Measurements from ENCODE around the gene GAPDHS.

GAPDHS gene

DNA sequence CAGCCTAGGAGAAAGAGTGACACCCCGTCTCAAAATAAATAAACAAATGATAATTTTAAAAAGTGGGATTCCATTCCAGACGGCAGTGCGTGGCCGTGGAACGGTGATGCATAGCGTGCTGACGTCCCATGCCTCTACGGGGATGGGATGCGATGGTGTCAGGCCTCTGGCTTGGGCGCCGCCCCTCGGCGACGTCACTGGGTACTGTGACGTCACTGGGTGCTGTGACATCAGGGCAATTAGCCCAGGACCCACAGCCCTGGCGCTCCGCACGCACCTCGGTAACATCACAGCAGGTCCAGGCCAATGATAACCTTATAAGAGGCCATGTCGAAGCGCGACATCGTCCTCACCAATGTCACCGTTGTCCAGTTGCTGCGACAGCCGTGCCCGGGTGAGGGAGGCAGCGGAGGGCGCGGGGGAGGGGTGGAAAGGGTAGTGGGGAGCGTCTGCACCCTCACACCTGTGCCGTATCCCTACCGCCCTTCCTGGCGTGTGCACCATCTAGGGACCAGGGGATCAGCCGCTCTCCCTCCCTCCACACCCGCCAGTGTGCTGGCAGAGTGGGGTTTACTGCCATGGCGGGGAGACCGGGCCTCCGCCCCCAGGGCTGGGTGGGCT lies at the start of gene GAPDHS:
Gene GAPDHS (plus strand): TSS at position 256 of the 621 bp plus-strand sequence. CDS start 72 bp downstream, at position 328.
- no peak for DNase-seq (ENCODE audit: low read depth, low spot score)

DNA sequence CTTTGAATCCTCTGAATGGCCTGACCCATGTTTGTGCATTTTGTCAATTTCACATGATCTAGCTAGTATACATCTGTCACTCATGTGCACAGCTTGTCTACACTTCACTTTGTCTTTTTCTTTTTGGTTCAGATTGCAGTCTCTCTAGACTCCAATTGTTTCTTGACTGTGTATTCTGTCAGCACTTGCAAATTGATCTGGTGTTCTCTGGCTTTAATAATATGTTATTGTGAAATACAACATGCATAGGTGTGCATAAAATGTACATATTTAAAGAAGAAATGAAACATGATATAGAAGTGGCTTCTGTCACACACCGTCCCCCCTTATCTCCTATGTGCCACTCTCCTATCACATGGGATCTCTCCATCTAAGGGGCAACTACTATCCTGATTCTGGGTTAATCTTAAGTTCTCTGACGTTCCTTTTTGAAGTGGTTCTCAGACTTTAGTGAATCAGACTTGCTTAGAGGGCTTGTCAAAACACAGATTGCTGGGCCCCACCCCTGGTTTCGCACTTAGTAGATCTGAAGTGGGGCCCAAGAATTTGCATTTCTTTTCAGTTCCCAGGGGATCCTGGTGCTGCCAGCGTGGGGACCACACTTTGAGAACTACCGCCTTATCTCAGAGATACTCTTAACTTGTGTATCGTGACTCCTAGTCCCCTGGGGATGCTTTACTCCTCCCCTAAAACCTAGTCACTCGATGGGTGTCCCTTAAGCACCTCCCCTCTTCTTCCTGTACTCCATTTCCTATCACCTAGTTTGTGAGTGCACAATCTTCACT lies 48.8 kb upstream of the GAPDHS start:
- DNase-seq (ENCODE audit: low read depth, low spot score): no peak

DNA sequence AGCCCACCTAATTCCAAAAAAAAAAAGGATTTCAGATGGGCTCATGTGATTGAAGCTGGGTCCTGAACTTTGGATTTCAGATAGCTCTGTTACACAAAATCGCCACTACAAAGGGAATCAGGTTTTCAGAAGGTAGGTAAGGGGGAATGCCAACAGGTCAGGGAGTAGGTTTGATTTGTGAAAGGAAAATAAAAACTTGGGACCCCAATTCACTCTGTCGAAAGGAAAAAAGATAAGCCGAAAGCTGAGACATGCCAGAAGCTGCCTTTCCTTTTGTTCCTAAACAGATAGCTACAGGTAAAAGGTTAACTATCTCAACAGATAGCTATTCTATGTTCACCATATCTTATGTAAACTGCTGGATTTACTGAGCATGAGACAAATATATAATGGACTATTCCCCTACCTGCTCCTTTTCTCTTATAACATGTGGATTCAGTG lies 47.0 kb upstream of the GAPDHS start:
- no peak for DNase-seq (ENCODE audit: low read depth, low spot score)

DNA sequence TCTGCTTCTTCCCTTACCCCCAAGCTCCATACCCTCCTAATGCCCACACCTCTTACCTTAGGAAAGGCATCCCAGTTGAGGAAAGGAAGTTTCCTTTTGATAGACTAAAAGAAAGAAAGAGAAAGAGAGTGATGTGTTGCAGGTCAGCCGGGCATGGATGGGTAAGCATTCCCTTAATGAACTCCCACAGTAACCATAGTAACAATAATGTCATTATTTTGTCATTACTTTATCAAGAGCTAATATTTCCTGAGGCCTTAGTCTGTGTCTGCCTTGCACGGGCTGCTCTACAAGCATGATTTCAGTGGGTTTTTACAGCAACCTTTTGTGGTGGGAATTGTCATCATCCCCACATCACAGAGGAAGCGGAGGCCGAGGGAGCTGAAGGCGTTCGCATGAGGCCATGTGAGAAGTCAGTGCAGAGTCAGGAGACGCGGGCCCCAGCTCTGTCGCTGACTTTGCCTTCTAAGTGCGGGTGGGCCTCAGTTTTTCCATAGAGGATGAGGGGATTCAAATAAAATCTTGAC lies 45.5 kb upstream of the GAPDHS start:
- DNase-seq (ENCODE audit: low read depth, low spot score): no peak

DNA sequence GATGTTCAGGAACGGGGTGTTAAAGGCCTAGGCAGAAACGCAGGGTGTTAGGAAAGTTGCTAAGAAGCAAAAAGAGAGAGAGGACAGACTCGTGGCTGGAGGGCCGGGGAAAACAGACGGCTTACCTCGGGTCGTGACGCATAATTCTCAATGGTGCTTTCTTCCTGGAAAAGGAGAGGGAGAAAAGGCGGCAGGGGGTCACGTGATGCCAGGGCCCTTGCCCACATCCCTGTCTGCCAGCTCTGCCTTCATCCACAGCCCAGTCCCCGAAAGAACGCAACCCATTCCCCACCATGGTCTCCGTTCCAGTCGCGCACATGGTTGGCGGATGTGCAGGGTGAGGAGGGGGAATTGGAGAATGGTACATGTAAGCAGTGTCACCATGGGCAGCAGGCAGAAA lies 44.6 kb upstream of the GAPDHS start:
- DNase-seq (ENCODE audit: low read depth, low spot score): no peak

DNA sequence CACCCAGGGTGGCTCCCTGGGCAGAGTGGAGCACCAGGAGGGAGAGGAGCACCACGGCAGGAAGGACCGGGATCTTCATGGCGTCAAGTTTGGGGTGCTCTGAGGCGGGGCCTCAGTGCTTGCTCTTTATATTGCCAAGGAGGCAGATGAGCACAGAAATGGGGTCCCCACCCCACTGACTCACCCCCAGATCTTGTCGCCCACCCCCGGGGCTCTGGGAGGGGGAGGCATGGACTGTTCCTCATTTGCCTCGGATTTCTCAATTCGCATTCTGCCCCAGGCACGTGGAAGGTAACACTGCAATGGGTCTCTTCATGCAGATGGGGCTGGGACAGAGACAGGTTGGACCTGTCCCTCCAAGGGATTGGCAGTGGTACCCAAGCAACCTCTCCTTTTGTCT lies 42.9 kb upstream of the GAPDHS start, which contains the start of gene KRTDAP:
Gene KRTDAP (minus strand): TSS at position 101 of the 400 bp plus-strand sequence. CDS start 22 bp downstream, at position 79.
- DNase-seq (ENCODE audit: low read depth, low spot score): no peak

DNA sequence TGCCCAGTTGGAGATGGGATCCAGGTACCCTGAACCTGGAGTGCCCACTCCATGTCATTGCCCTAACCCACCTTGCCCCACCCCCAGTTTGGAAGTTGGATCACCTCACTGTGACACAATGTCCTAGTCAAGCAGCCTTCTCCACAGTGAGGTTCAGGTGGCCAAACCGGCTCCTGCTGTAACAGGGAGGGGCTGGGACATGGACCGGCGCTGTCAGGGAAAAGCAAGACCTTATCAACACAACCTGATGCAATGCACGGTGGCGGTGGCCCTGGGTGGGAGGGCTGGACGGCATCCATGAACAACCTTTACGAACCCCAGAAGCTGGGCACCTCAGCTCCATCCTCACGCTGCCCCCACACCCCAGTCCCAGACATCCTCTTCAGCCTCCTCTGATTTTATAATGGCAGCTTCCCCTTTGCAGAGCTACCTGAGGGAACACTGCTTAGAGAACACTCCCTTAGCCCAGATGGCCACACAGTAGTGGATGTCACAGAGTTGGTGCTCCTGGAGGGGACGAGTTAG lies 41.4 kb upstream of the GAPDHS start:
- no peak for DNase-seq (ENCODE audit: low read depth, low spot score)

DNA sequence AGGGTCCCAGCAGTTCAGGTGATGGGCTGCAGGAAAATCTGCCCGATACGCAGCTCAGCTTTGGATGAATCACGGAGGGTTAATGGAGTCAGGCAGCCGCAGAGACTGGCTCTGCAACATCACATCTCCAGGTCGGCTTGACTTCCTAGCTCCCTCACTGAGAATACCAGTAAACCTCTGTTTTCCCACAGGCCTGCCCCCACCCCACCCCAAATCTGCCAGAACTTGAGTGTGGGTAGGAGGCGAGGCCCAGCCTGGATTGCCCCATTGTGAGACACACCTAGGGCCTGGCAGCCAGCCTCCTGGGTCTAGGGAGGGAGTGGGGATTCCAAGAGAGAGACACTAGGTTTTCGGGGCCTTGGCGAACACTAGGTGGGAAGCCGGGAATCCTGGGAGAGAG lies 39.3 kb upstream of the GAPDHS start:
- no peak for DNase-seq (ENCODE audit: low read depth, low spot score)

DNA sequence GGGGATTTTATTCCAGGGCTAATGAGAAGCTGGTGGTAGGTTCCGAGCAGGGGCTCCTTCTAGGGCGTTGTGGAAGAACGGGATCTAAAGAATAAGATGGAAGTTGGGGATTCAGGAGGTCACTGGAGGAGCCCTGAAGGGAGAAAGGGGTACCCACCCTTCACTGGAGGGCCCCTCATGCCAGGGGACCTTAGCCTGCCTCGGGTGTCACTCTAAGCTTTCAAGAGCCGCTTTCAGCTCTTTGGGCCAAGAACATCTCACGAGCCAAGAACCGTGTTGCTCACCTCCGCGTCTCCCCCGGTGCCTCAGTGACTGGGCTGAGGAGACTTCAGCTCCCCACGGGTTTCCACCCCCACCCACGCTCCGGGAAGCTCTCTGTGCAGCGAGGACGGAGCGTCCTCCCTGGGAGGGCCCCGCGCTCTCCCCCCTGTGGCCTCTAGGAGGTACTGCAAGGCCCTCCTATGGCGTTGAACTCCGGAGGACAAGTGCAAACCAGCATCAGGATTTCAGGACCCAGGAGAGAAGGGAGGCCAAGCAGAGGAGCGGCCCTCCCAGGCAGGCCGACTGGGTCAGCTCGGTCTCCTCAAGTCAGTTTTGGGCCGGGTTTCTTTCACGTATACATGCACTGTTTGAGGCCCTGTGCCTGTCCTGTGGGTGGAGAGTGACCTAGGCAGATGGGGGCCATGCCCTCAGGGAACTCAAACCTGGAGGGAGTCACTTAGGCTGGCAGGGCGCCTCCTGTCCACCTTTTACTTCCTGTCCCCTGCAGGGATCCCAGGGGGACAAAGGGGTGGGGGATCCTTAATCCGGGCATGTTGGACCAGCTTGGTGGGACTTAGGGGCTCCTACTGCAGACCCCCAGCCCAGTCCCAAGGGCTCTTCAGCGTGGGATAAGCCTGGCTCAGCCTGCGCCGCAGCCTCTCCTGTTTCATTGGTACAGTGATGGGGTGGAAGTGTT lies 37.9 kb upstream of the GAPDHS start:
- peak; percentile 57 for DNase-seq (ENCODE audit: low read depth, low spot score)

DNA sequence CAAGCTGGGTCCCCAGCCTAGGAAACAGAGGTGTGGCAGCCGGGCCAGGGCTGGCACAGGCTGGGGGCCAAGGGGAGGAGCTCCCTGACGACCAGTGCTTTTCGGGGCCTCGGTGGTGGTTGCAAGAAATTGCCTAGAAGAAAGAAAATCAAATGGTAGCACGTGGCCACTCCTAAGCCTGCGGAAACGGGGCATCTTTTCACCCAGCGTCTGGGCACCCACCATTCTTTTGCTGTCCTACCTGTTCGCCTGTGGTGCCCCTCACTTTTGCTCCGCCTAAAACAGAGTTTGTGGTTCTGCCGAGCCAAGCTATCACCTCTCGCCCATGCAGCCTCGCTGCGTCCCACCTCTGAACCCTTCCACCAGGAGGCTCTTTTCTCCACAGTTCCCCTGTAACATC lies 35.9 kb upstream of the GAPDHS start:
- DNase-seq (ENCODE audit: low read depth, low spot score): no peak

DNA sequence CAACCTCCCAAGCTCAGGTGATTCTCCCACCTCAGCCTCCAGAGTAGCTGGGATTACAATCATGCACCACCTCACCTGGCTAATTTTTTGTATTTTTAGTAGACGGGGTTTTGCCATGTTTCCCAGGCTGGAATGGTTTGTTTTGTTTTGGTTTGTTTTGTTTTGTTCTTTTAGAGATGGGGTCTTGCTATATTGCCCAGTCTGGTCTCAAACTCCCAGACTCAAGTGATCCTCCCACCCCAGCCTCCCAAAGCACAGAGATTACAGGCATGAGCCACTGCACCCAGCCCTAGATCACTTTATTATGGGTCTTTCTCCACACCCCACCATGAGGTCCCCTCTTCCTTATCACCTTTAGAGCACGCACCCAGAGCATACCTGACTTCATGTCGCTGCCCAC lies 35.0 kb upstream of the GAPDHS start:
- no peak for DNase-seq (ENCODE audit: low read depth, low spot score)

DNA sequence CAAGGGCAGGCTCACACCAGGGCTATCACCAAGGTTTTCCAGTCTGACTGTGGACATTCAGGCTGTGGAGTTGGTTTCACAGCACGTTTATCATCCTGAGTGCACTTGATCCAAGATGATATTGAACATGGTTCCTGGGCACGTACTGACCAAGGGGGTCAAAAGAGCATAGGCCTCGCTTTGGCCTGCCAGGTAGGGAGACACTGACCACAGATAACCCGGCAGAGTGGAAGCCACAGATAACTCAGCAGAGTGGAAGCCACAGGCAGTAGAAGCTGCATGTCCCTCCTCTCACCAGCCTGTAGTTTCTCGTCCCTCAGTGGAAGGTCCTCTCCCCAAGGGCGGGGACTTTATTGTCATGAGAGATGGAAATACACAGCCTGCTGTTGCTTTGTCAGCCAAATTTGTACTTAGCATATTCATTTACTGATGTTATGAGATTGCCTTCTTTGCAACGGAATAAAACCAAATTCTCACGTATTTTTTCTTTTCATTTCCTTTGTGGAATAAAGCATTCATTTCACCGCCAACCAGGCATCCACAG lies 34.2 kb upstream of the GAPDHS start:
- DNase-seq (ENCODE audit: low read depth, low spot score): no peak

DNA sequence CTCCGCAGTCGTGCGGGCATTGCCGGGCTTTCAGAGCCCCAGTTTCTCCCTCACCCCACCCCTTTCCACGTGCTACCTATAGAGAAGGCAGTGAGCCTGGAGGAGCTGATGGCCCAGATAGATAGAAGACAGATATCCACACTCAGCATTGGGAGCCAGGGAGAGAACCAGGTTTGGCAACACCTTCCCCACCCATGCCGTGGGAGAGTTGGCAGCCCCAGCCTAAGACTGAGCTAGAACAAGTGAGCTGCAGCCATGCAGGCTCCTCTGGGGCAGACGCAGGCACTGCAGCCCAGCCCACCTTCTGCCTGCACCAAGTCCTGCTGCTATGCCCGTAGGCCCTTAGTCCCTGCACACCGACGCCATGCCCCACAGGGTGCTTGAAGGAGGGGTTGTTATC lies 32.6 kb upstream of the GAPDHS start:
- DNase-seq (ENCODE audit: low read depth, low spot score): no peak

DNA sequence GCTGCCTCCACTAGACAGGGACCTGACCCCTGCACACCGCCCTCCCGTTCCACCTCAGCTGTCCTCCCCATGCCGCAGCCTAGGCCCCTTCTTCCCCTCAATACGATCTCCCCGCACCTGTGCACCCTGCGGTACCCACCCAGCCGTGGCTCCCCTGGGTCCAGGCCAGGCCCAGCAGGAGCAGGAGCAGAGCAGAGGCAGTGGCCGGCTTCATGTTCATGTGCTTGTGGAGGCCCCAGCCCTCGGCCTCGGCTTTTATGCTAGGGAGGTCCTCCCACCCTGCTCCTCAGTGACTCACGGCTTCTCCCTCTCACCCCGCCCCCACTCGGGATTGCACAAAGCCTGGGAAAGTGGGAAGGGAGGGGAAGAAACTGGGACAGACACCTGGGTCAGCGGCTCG lies 31.6 kb upstream of the GAPDHS start:
- DNase-seq (ENCODE audit: low read depth, low spot score): no peak

DNA sequence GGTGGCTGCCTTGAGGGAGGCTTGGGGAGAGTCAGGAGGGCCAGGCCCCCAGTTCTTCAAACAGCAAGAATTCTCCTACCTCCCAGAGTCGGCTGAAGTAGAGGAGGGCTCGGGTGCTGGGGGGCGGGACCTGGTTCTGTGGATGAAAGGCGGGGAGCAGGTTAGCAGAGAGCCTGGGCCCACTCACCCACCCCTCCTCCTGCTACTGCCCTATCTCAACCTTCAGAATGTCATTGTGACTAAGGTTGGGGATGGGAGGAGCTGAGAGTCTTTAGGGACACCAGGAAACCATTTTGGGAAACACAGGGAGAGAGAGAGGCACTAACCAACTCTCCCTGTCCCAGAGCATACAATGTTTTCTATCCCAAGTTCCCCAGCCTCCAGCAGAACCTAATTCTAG lies 30.5 kb upstream of the GAPDHS start:
- no peak for DNase-seq (ENCODE audit: low read depth, low spot score)

DNA sequence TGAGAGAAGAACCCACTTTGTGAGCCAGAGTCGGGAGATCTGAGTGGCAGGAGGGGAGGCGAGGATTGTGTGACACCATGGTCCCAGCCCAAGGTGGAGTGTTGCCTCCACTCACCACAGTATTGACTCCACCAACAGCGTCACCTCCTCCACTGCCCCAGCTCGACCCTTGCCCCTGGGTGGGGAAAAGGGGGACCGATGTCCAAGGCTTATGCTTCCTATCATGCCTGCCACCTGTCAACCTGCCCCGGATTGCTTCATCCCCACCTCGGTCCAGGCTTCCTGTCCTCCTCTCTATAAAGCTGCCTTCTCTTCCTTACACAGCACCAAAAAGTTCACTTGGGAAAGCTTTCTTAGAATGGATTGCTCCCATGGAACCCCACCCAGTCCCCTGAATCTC lies 27.2 kb upstream of the GAPDHS start:
- no peak for DNase-seq (ENCODE audit: low read depth, low spot score)

DNA sequence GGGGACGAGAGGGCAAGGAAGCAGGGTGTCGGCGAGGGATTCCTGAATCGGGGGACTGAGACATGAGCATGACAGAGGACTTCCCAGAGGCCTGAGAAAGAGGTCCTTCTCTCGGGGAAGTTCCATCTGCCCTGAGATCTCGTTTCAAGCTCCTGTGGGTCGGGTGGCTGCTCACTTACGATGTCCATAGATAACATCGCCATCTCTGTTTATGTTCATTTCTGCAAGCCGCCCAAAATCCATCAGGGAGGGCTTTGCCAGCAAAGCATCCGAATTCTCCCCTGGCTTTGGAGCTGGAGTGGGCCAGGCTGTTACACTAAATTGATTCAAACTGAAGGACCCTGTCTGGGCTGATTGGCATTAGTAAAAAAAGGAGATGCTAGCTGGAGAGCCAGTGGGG lies 25.7 kb upstream of the GAPDHS start:
- DNase-seq (ENCODE audit: low read depth, low spot score): no peak

DNA sequence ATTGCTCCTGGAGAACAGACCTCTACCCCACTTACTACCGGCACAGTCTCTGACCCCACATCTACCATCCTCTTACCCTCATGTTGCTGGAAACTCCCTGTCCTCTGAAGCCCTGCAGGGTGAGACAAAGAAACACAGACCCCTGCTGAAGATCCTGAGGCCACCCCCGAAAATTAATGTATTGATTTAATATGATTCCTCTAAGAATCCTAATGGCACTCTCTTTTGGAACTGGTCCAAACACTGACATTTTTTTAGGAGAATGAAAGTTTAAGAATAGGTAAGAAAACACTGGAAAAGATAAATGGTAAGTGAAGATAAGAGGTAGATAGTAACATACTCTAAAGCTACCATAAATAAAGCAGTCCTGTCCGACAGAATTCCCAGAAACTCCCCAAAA lies 25.1 kb upstream of the GAPDHS start:
- DNase-seq (ENCODE audit: low read depth, low spot score): no peak

DNA sequence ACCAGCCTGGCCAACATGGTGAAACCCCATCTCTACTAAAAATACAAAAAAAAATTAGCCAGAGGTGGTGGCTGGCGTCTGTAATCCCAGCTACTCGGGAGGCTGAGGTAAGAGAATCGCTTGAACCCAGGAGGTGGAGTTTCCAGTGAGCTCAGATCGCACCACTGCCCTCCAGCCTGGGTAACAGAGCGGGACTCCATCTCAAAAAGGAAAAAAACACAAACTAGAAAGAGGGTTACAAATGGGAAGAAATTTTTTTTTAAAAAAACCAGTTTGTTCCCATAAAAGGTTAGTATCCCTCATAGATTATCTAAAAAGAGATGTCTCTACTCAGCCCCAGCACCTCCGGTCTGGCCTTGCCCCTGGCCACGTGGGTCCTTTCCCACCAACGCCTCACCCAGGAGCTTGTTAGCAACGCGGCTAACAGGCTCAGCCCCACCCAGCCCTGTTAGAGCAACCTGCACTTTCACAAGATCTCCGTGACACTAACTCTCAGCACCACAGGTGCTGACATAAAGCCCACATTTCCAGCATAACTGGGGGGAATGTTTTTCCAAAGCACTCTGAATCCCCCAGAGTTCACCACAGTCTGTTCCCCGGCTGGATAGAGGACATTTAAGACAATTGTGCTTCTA lies 24.1 kb upstream of the GAPDHS start:
- DNase-seq (ENCODE audit: low read depth, low spot score): no peak

DNA sequence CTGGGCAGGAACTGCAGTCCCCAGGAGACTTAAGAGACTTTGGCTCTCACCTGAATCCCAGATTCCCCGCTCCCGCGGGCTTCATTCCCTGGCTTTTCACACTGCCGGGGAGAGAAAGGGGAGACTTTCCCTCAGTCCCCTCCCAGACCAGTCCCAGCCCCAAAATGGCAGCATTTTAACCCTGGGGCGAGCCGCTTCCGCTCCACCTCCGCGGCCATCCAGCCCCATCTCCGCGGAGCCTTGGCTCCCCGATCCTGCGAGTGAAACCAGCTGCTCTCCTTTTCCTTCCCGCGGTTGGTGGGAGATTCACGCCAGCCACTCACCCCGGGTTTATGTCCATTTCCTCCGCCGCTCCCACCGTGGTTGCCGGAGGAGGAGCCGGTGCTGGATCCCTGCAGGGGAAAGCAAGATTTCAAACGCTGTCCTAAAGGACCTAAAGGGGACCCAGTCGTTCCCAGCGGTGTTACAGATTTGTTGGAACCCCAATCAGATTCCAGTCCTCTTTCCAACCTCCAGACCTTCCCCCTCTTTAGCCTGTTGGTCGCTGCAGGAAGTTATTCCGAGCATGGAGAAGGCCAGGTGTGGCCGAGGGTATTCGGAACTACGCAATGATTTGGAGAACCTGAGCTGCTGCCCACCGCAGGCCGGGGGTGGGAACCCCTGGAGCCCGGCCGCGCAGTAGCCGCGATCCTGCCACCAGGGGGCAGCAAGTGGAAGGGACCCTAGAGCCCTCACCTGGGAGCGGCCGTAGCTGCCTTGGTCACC lies 23.2 kb upstream of the GAPDHS start:
- DNase-seq (ENCODE audit: low read depth, low spot score): peak; percentile 64

Measured in activated naive CD8-positive, alpha-beta T cell treated with anti-CD3 and anti-CD28 coated beads, Interleukin-2, amount 50 U/mL, for 16 hours (primary cell).